ENCODE data around the gene NRL. TPM values are rescaled to one million over a fixed set of nuclear protein-coding genes. Genes with fewer than 3 reads are reported as not detected.

Gene NRL
- total and polyA plus RNA-seq, 10 of the 15 experiments (the other 5 are each of a cell fraction or from before 2014, with no cell fraction given) = 0.11 to 4.4 (median 2.2) TPM

DNA sequence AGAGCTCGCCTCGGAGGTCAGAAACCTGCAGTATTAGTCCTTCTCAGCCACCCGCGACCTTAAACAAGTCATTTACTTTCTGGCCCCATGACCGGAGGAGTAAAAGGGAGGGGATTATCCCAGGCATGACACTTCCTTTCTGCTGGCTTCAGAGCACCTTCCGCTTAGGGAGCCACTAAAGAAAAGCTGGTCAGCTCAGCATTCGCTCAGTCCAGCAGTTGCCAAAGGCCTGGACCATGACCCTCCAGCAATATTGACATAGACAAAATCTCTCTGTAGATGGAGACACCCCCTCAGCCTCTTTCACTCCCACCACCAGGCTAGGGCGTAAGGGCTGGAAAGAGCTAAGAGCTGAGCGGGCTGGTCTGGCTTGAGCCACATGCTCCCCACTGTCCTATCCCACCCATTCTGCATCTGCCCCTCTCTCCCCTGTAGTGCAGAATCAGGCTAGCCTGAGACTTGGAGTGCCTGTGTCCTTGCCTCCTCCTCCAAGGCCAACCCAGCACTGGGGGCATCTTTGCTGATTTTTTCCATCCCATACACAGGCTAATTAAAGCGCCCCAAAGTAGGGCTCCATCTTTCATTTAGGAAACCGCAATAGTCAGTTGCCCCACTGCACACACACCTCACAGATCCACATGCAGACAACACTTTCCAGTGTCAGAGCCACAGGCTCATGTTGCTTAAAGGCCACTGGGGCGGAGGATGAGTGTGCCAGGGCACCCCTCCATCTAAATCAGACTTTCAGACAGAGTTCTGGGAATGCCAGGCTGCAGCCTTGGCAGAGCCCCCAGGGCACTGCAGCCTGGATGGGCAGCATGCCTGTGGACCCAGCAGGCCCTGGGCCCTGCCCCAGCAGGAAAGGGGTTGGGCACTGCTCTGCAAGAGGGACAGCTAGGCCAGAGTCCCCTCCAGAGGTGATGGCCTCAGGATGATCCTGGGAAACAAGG, 47.3 kb downstream of the NRL start (continued):
- no peak for TF ChIP-seq RB1 (IDR thresholded peaks at IDR 0.05; ENCODE audit: borderline replicate concordance)

DNA sequence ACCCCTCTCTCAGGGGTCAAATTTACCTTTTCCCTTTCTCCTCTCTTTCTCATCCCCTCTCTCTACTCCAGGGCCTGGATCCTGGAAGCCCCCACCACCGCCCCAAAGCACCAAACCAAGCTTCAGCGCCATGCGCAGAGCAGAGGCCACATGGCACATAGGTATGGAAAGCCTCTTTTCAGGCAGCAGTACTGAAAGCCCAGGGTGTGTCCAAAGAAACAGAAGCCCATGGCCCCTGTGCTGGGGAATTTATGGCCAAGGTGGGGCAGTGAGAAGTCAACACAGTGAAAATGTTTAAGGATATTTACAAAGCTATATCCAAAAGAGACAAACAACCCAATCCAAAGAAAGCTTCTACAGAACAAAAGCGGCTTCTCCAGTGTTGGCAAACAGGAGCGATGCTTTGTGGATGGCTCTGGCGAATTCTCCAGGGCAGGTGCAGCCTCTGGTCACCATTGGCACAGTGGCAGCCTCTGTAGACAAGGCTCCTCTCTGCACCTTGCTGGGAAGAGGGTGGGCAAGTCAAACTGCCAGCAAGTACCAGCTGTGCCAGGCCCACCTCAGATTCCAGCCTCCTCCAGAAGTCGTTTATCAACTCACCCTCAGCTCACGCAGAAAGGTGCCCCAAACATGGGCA, 48.1 kb downstream of the NRL start:
- Histone ChIP-seq H3K4me2 (ENCODE audit: control insufficient read depth, insufficient read depth) (no peak overlapping the region), H2AFZ (ENCODE audit: control insufficient read depth, low read depth, low read length) (no peak overlapping the region), H3K4me3 (no peak overlapping the region), H3K4me1 (ENCODE audit: control insufficient read depth, insufficient read depth, low read length) (no peaks in the 10 kb centered on the region), H3K9me3 (replicated peaks; ENCODE audit: control insufficient read depth, insufficient read depth, low read length) (no peaks in the 10 kb centered on the region), H3K79me2 (ENCODE audit: control insufficient read depth, insufficient read depth, low read length) (no peaks in the 10 kb centered on the region), H3K27ac (ENCODE audit: control insufficient read depth, insufficient read depth) (no peak overlapping the region), H3K9ac (ENCODE audit: control insufficient read depth, insufficient read depth, low read length) (no peak overlapping the region), H3K36me3 (ENCODE audit: control insufficient read depth in 2 of 2, insufficient read depth in 2 of 2, low read length in 1 of 2) (no peaks in the 10 kb centered on the region), H3K27me3 (replicated peaks in 1 of 2; ENCODE audit: control insufficient read depth in 2 of 2, insufficient read depth in 2 of 2, low read length in 1 of 2) (peaks cover 0 to 2% of the 10 kb centered on the region in 2 experiments; a peak in 3 of 4 replicates), H4K20me1 (ENCODE audit: control insufficient read depth, insufficient read depth) (no peaks in the 10 kb centered on the region; the same call in 1 of the 2 replicates)
- CTCF ChIA-PET = interaction anchor here (0.5 to 2.1 kb wide), 6 partner anchors 9 to 506 kb away, joined by 3 to 7 read pairs (median 4); no protein-coding TSS in a partner anchor
- intact Hi-C loops (cut with micrococcal nuclease; ENCODE audit: unreplicated experiment) = no loop called here
- in situ Hi-C loops (cut with MboI) = no loop called here
- TF ChIP-seq NFYB (IDR thresholded peaks at IDR 0.05; ENCODE audit: insufficient read depth, low read depth, low read length) (no peak), ZBED1 (IDR thresholded peaks at IDR 0.05; ENCODE audit: borderline replicate concordance) (no peak), EP300 (IDR thresholded peaks at IDR 0.05; ENCODE audit: borderline replicate concordance in 1 of 2, control insufficient read depth in 1 of 2, low read depth in 2 of 2, low read length in 2 of 2) (no peak), BHLHE40 (IDR thresholded peaks at IDR 0.05; ENCODE audit: borderline replicate concordance in 1 of 2, low read depth in 2 of 2, low read length in 1 of 2) (no peak)
- TF ChIP-seq, protein P1, sequence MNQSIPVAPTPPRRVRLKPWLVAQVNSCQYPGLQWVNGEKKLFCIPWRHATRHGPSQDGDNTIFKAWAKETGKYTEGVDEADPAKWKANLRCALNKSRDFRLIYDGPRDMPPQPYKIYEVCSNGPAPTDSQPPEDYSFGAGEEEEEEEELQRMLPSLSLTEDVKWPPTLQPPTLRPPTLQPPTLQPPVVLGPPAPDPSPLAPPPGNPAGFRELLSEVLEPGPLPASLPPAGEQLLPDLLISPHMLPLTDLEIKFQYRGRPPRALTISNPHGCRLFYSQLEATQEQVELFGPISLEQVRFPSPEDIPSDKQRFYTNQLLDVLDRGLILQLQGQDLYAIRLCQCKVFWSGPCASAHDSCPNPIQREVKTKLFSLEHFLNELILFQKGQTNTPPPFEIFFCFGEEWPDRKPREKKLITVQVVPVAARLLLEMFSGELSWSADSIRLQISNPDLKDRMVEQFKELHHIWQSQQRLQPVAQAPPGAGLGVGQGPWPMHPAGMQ (IDR thresholded peaks at IDR 0.05; ENCODE audit: borderline replicate concordance) = no peak
- TF ChIP-seq, protein P2, sequence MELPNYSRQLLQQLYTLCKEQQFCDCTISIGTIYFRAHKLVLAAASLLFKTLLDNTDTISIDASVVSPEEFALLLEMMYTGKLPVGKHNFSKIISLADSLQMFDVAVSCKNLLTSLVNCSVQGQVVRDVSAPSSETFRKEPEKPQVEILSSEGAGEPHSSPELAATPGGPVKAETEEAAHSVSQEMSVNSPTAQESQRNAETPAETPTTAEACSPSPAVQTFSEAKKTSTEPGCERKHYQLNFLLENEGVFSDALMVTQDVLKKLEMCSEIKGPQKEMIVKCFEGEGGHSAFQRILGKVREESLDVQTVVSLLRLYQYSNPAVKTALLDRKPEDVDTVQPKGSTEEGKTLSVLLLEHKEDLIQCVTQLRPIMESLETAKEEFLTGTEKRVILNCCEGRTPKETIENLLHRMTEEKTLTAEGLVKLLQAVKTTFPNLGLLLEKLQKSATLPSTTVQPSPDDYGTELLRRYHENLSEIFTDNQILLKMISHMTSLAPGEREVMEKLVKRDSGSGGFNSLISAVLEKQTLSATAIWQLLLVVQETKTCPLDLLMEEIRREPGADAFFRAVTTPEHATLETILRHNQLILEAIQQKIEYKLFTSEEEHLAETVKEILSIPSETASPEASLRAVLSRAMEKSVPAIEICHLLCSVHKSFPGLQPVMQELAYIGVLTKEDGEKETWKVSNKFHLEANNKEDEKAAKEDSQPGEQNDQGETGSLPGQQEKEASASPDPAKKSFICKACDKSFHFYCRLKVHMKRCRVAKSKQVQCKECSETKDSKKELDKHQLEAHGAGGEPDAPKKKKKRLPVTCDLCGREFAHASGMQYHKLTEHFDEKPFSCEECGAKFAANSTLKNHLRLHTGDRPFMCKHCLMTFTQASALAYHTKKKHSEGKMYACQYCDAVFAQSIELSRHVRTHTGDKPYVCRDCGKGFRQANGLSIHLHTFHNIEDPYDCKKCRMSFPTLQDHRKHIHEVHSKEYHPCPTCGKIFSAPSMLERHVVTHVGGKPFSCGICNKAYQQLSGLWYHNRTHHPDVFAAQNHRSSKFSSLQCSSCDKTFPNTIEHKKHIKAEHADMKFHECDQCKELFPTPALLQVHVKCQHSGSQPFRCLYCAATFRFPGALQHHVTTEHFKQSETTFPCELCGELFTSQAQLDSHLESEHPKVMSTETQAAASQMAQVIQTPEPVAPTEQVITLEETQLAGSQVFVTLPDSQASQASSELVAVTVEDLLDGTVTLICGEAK (IDR thresholded peaks at IDR 0.05; ENCODE audit: borderline replicate concordance) = no peak
- POLR2A ChIA-PET = interaction anchor here (1.2 kb wide), 1 partner anchor 14 kb away, joined by 3 read pairs; no protein-coding TSS in a partner anchor
- DNase-seq (ENCODE audit: low read depth, low spot score) (no peak), ATAC-seq (no peak), FAIRE-seq (no peak)
- RAD21 ChIA-PET (ENCODE audit: unreplicated experiment) = interaction anchor here (1.1 to 1.4 kb wide), 3 partner anchors 16 to 42 kb away, joined by 3 read pairs; no protein-coding TSS in a partner anchor
- SMC1A ChIA-PET (ENCODE audit: uncharacterized antibody, unreplicated experiment) = interaction anchor here (1.7 kb wide), 1 partner anchor 42 kb away, joined by 6 read pairs; no protein-coding TSS in a partner anchor
- no TSS peak for BruUV-seq (replicated peaks)
- WGBS (ENCODE audit: insufficient coverage, insufficient replicate concordance, low lambda C conversion rate, missing lambda C conversion rate) = 53% methylated on average over 8 of the region's 8 CpGs

Data from GM12878 (cell line).